ENCODE measurements around the gene AP5Z1. TPM values are rescaled to one million over a fixed set of nuclear protein-coding genes. Genes with fewer than 3 reads are reported as not detected.

The AP5Z1 gene
- total RNA-seq, 2 experiments from 2014 or later, result 32.8 to 35.0 TPM

DNA sequence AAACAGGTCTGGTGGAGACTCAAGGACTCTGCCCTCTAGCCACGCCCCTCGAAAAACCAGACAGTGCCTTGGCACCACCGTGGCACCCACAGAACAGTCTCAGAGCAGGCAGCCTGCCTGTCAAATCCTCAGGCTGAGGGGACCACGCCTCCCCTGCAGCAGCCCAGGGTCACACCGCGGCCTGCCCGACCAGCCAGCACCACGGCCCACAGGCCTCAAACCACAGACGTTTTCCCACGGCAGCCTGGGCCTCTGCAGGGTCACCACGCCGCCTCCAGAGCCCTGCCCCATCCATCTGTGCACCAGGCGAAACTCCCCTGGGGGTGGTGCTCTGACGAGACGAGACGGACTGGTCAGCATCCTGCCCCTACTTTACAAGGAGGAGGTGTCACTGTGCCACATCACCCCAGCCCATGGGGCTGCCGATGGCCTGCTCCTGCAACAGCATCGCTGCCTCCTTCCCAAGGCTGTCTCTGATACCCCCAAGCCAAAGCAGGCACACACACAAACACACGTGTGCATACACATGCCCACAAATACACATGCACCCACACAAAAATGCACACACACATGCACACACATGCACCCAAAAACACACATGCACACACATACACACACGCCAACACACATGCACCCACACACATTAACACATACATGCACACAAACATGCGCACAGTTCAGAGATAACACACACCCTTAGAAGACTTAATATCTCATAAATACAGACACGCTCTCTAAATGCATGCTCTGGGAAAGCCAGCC lies 61.8 kb downstream of the AP5Z1 start:
- CTCF ChIA-PET (ENCODE audit: unreplicated experiment), result no interaction called here

DNA sequence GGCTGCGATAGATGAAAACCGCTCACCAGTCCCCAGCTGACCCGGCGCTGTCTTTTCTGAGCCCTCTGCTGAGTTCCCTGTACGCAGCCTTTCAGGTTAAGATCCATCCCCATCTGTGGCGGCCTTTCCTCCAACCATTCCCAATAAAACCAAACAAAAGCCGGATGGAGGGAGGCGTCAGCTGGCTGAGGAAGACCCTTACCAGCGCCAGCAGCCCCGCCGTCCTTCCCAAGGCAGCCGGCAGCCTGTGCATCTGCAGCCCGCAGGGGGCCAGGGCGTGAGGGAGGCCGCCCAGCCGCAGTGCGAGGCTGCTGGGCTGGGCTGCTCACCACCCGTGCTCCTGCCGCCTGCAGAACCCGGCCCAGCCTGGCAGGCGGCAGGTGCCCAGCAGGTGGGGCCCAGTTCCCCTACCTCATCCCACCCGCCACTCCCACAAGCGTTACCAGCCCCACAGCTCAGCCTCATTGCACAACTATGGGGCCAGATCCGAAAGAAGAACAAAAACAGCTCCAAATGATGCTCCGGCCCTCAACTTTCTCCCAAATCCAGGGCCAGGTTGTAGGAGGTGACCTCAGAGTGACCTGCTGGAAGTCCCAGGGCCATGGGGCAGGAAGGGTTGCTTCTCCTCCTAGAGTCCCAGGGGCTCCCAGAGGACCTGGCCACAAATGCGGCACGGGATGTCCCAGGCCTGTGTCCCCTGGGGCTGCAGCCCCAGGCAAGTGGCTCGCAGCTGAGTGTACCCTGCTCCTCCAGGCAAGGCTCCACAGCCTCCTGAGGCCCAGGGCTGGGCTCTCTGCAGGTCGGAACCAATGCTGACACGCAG lies 62.6 kb downstream of the AP5Z1 start:
- ChIA-PET POLR2A (no interaction called here), CTCF (ENCODE audit: unreplicated experiment) (no interaction called here)
- TF ChIP-seq, protein P1, sequence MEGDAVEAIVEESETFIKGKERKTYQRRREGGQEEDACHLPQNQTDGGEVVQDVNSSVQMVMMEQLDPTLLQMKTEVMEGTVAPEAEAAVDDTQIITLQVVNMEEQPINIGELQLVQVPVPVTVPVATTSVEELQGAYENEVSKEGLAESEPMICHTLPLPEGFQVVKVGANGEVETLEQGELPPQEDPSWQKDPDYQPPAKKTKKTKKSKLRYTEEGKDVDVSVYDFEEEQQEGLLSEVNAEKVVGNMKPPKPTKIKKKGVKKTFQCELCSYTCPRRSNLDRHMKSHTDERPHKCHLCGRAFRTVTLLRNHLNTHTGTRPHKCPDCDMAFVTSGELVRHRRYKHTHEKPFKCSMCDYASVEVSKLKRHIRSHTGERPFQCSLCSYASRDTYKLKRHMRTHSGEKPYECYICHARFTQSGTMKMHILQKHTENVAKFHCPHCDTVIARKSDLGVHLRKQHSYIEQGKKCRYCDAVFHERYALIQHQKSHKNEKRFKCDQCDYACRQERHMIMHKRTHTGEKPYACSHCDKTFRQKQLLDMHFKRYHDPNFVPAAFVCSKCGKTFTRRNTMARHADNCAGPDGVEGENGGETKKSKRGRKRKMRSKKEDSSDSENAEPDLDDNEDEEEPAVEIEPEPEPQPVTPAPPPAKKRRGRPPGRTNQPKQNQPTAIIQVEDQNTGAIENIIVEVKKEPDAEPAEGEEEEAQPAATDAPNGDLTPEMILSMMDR (conservative IDR thresholded peaks at IDR 0.05; ENCODE audit: low read length), result no peak
- TF ChIP-seq EZH2phosphoT487 (IDR thresholded peaks at IDR 0.05; ENCODE audit: borderline replicate concordance, low read depth, low read length), result no peak

More for the DNA sequence above, 61.8 kb downstream of the AP5Z1 start:
- no peaks in the 10 kb centered on the region for H3K4me1 ChIP-seq (ENCODE audit: insufficient read depth, low read length, poor library complexity, severe bottlenecking)
- no peaks in the 10 kb centered on the region for H3K79me2 ChIP-seq (ENCODE audit: insufficient read depth, low read depth, low read length)
- no peak overlapping the region for H3K4me2 ChIP-seq (ENCODE audit: low read length)
- no peaks in the 10 kb centered on the region for H4K20me1 ChIP-seq (ENCODE audit: insufficient read depth, low read length)
- H3K4me3 ChIP-seq (ENCODE audit: low read depth, low read length, poor library complexity, severe bottlenecking), result no peak overlapping the region
- DNase-seq (ENCODE audit: low spot score), result no peak
- no peaks in the 10 kb centered on the region for H3K9me2 ChIP-seq (ENCODE audit: insufficient read depth, low read length)
- POLR2A ChIA-PET, result no interaction called here
- H3K27ac ChIP-seq (ENCODE audit: low read depth, low read length, poor library complexity, severe bottlenecking), result no peak overlapping the region
- no peaks in the 10 kb centered on the region for H3K9me3 ChIP-seq (ENCODE audit: low read length)
- H2AFZ ChIP-seq (ENCODE audit: low read length), result no peak overlapping the region
- no peaks in the 10 kb centered on the region for H3K36me3 ChIP-seq (ENCODE audit: insufficient read depth, low read length)
- intact Hi-C loops (cut with micrococcal nuclease; ENCODE audit: unreplicated experiment), result no loop called here
- no peak for TF ChIP-seq EZH2phosphoT487 (IDR thresholded peaks at IDR 0.05; ENCODE audit: borderline replicate concordance, low read depth, low read length)
- TF ChIP-seq, protein P1 (conservative IDR thresholded peaks at IDR 0.05; ENCODE audit: low read length), result no peak
- BruUV-seq (replicated peaks), result no TSS peak

More for the DNA sequence above, 62.6 kb downstream of the AP5Z1 start:
- H3K4me1 ChIP-seq (ENCODE audit: insufficient read depth, low read length, poor library complexity, severe bottlenecking), result no peaks in the 10 kb centered on the region
- H3K4me2 ChIP-seq (ENCODE audit: low read length), result no peak overlapping the region
- no peaks in the 10 kb centered on the region for H4K20me1 ChIP-seq (ENCODE audit: insufficient read depth, low read length)
- no peaks in the 10 kb centered on the region for H3K36me3 ChIP-seq (ENCODE audit: insufficient read depth, low read length)
- no peaks in the 10 kb centered on the region for H3K9me3 ChIP-seq (ENCODE audit: low read length)
- H3K79me2 ChIP-seq (ENCODE audit: insufficient read depth, low read depth, low read length), result no peaks in the 10 kb centered on the region
- no peak overlapping the region for H2AFZ ChIP-seq (ENCODE audit: low read length)
- H3K4me3 ChIP-seq (ENCODE audit: low read depth, low read length, poor library complexity, severe bottlenecking), result no peak overlapping the region
- no peaks in the 10 kb centered on the region for H3K9me2 ChIP-seq (ENCODE audit: insufficient read depth, low read length)
- no peak overlapping the region for H3K27ac ChIP-seq (ENCODE audit: low read depth, low read length, poor library complexity, severe bottlenecking)
- intact Hi-C loops (cut with micrococcal nuclease; ENCODE audit: unreplicated experiment), result no loop called here
- BruUV-seq (replicated peaks), result no TSS peak
- DNase-seq (ENCODE audit: low spot score), result no peak
